Activated naive CD8-positive, alpha-beta T cell treated with anti-CD3 and anti-CD28 coated beads, Interleukin-2, amount 50 U/mL, for 16 hours (primary cell): ENCODE measurements around the gene COLEC11.

ENCODE experiments used
- DNase-seq: peaks from one replicate; pipeline ENCODE4 v3.0.0-alpha.2; 2020; ENCODE audit warnings: low read depth, low spot score

COLEC11 gene

GRCh38 chr2:3637692-3638455, 43.0 kb downstream of the COLEC11 start:
- DNase-seq, result no peak

- DNase-seq, result no peak
Measured at GRCh38 chr2:3638456-3638810, 43.5 kb downstream of the COLEC11 start.

GRCh38 chr2:3639015-3639630, 44.2 kb downstream of the COLEC11 start:
- DNase-seq, result no peak

GRCh38 chr2:3639653-3640052, 44.7 kb downstream of the COLEC11 start:
- DNase-seq, result no peak

- DNase-seq, result no peak
Measured at GRCh38 chr2:3641181-3641580, 46.3 kb downstream of the COLEC11 start.

- no peak for DNase-seq
Measured at GRCh38 chr2:3641841-3642421, 47.0 kb downstream of the COLEC11 start.

GRCh38 chr2:3642521-3643215, 47.8 kb downstream of the COLEC11 start:
- no peak for DNase-seq

GRCh38 chr2:3643371-3644245, 48.7 kb downstream of the COLEC11 start:
- DNase-seq, result no peak

GRCh38 chr2:3644246-3644525, 49.3 kb downstream of the COLEC11 start:
- no peak for DNase-seq

- DNase-seq, result no peak
Measured at GRCh38 chr2:3644891-3645605, 50.1 kb downstream of the COLEC11 start.

GRCh38 chr2:3645745-3646389, 51.0 kb downstream of the COLEC11 start:
- DNase-seq, result no peak

GRCh38 chr2:3646446-3646845, 51.5 kb downstream of the COLEC11 start:
- DNase-seq, result no peak

- DNase-seq, result no peak
Measured at GRCh38 chr2:3647246-3647645, 52.3 kb downstream of the COLEC11 start.

GRCh38 chr2:3647831-3648651, 53.1 kb downstream of the COLEC11 start:
- no peak for DNase-seq

GRCh38 chr2:3648652-3649177, 53.8 kb downstream of the COLEC11 start:
- no peak for DNase-seq

- no peak for DNase-seq
Measured at GRCh38 chr2:3649581-3649980, 54.7 kb downstream of the COLEC11 start.

GRCh38 chr2:3650140-3650920, 55.4 kb downstream of the COLEC11 start:
- DNase-seq, result no peak
